Raji (cell line): ENCODE measurements around the gene FBXL3.

Experiments
- POLR2A ChIP-seq: IDR thresholded peaks from 2 replicates; pipeline ENCODE4 v1.6.1; 2011; ENCODE audit warnings: low read depth, low read length, control low read depth; ENCODE audit not compliant: insufficient read depth

The FBXL3 gene

DNA sequence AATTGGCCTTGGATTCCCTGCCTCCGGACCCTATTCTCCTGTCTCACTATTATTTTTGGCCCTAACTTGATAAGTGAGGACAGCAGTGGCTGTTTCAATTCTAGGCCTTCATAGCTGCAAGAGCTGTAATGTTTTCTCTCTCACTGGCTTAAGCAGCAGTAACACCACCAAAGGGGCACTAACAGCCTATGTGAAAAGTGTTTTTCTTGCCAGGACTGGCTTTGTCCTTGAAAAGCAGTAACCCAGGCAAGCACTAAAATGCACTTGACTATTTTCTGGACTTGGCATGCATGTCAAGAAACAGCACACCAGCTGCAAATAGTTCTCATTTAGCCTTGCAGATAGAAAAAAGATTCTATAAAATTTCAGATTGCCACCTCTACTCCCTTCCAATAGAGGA, 9.3 kb upstream of the FBXL3 start:
- TF ChIP-seq POLR2A, result no peak

DNA sequence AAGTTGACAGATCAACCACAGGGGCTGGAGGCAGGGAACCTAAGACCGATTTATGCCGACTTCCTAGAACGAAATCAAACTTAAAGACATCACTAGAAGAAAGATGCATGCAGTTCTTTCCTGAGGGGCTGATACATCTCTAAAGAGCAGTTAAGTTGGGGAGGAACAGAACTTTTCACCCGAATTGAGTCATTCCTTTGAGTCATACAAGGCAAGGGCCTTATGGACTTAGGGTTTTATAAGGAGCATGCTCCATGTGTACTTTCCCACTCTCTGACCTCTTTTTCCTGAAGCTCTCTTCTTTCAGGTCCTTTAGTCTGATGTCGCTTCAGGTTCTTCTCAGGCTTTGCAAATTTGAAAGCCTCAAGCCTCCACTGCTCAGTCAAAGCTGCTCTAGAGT, 7.9 kb upstream of the FBXL3 start:
- TF ChIP-seq POLR2A, result no peak

GRCh38 chr13:77033717-77034302, 6.9 kb upstream of the FBXL3 start:
- no peak for TF ChIP-seq POLR2A

DNA sequence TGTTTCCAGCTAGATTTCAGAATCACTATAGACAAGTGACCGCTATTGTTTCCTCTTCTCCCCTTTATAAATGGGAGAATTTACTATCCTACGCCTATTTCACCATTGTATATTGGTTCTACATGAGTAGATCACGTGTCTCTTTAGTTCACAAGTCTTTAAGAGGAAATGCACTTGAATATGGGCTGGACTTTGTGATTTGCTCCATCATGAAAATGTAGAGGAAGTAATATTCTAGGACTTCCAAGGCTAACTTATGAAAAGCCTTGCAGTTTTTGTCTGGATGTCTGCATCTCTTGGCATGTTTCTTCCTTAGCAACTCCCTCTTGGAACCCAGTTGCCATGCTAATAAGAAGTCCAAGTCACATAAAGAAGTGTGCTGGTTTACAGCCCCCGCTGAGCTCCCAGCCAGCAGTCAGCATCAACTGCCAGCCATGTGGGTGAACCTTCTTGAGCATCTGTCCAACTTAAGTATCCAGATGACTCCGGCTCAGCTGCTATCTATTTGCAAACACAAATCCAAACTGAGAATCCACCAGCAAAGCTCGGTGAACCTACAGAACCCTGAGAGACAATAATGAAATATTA, 4.8 kb upstream of the FBXL3 start:
- TF ChIP-seq POLR2A, result no peak

DNA sequence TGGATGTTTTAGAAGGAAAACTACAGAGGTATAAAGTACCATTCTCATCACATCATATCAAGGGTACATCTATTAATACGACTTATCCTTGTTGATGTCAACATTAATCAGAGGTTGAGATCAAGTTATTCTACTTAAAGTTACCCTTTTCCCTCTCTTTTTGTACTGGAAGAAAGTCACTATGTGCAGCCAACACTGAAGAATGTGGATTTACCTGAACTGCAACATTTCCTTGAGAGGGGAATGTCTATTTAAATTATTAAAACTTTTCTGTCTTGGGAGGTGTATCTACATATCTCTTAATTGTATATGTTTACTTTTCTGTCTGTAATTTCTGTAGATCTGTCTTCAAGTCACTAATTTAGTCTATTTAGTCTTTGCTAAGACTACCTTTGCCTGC, 2.5 kb upstream of the FBXL3 start:
- no peak for TF ChIP-seq POLR2A

GRCh38 chr13:77028202-77028601, 1.2 kb upstream of the FBXL3 start:
- TF ChIP-seq POLR2A, result no peak

DNA sequence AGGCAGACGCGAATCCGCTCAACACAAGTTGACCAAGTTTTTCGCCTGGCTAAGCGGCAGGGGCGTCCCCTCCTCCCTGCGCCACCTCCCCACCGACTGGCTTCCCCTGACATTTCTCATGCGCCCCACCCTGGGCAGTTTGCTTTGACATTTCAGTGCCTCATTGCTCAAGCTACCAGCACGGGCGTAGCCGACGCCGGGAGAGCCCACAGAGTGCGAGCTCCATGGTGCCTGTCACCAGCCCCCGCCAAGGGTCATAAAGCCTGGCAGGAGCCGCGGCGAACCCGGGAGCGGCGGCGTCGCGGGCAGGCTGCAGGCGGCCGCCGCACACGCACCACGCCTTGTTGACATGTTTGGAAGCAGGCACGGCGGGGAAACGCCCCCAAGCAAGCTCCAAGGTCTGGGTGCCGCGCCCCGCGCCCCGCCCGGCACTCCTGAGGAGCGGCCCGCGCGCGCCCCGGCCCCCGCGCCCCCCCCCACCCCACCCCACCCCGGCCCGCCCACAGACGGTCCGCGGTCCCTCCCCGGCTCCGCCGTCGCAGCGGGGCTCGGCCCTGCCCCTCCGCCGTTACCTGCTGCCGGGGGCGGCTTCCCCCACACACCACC, 601 bp downstream of the FBXL3 start:
- peak; percentile 21; the same call in 1 of the 2 replicates for TF ChIP-seq POLR2A

GRCh38 chr13:77022341-77022740, 4.6 kb downstream of the FBXL3 start:
- TF ChIP-seq POLR2A, result no peak

GRCh38 chr13:77019756-77020155, 7.2 kb downstream of the FBXL3 start:
- no peak for TF ChIP-seq POLR2A

DNA sequence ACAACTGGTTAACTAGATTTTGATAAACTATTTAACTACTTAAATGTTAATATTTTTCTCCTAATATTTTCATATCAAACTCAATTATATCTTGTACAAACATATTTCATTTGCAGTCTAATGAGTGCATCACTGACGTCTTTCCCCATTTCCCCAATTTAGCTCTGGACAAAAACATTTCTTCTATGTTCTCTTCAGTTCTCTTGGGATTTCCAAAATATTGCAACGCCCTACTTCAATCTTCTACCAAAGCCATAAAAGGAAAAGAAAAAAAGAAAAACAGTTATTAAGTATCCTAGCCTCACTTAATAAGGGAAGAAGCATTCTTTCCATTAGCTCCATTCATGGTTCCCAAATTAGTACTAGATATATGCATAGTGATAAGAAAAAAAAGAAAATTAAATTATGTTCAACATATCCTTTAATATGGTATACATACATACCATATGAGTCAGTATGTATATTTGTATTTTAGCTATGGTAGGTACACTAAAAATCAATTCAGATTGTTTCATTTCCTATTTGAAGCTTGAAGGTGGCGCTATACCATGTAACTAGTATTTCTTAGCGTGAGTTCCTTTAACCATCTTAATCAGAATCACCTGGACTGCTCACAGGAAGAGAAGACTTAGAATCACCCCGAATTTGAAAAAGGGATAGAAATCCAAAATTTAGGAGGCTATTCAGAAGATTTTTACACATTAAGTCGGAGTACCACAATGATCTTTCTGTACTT, 9.9 kb downstream of the FBXL3 start:
- no peak for TF ChIP-seq POLR2A

- no peak for TF ChIP-seq POLR2A
These were observed 10.6 kb downstream of the FBXL3 start for GRCh38 chr13:77016251-77016812.

DNA sequence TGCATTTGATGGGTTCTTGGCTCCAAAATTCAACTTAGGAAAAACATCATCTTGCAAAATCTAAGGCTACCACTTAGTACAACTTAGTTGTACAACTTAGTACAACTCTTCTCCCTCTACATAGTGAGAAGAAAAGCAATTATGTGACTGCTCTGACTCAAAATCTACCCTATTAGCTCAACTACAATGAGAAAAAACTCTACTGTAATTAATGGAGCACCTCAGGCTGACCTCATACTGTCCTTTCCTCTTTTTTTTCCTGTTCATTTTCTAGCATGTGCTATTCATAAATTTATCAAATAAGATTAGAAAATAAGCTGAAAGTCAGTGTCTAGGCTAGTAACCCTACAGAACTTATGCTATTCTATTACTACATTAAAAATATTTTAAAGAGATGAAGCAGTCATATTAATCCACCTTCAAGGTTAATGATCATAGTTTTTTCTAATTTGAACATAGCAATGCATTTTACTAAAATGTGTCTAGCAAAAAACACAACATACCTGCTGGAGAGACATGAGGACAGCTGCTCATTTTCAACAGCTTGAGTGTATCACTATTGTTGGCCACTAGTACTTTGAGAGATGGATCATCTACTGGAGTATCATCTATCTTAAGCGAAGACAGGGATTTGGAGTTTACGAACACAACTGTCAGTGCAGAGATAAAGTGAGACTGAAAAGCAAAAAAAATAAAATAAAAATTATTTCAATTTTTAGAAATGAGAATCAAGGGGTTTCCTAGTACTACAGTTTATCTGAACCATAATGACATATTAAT, 11.9 kb downstream of the FBXL3 start:
- TF ChIP-seq POLR2A, result no peak

DNA sequence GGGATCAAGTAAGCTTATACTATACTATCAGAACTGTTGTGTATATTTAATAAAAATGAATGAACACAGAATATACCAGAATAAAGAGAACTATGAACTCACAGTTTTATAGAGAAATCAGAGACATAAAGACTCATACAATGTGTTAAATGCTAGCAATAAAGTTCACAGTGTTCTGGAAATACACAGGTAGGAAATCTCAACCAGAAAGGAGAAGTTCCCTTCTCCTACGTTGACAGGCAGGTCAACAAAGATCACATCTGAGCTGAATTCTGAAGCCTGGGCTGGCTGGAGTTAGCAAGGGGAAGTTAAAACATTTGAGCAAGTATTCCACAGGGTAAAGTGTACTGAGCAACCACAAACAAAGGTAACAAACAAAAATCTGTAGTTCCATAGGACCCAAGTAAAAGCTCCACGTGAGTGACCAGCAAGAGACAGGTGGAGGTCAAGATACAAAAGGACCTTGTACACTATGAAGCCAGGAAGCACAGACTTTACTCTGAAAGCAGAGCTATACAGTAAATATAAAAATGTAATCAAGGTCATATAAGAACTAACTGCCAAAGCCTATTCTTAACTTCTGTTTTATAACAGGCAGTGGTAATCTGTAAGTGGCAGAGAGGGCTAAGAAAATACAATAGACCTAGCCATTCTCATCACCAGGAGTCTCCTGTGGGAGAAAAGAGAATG, 13.0 kb downstream of the FBXL3 start:
- no peak for TF ChIP-seq POLR2A

GRCh38 chr13:77009011-77009410, 17.9 kb downstream of the FBXL3 start:
- TF ChIP-seq POLR2A, result no peak
